ENCODE results near the gene CCM2L. TPM values are rescaled to one million over a fixed set of nuclear protein-coding genes. Genes with fewer than 3 reads are reported as not detected.

Gene CCM2L
- total and polyA plus RNA-seq, 2 experiments from 2014 or later = 4.9 to 13.3 TPM

- ATAC-seq (no peak), DNase-seq (ENCODE audit: low spot score) (no peak)
- Mint-ChIP-seq H3K9me3 (peaks cover 22% of the 10 kb centered on the region), H3K27me3 (ENCODE audit: insufficient read depth, low read depth, poor library complexity) (peaks cover 38% of the 10 kb centered on the region), H3K4me3 (no peak overlapping the region), H3K27ac (no peak overlapping the region), H3K36me3 (ENCODE audit: low read depth) (peaks cover 5% of the 10 kb centered on the region; the same call in 1 of the 3 replicates), H3K4me1 (peaks cover 5% of the 10 kb centered on the region; the same call in 2 of the 3 replicates)
- H4K20me1 ChIP-seq (replicated peaks; ENCODE audit: insufficient read depth) = no peaks in the 10 kb centered on the region; the same call in 1 of the 2 replicates
- H3K4me2 ChIP-seq = no peak overlapping the region
- H3K36me3 ChIP-seq (ENCODE audit: insufficient read depth) = no peaks in the 10 kb centered on the region
- H3K4me1 ChIP-seq (ENCODE audit: insufficient read depth) = peaks cover 7% of the 10 kb centered on the region; the same call in 1 of the 2 replicates
- no peaks in the 10 kb centered on the region for H3K9me2 ChIP-seq (ENCODE audit: insufficient read depth)
- no peak overlapping the region for H3K27ac ChIP-seq (ENCODE audit: low read depth)
- peaks cover 34% of the 10 kb centered on the region for H3K27me3 ChIP-seq (ENCODE audit: insufficient read depth)
- no peak overlapping the region for H2AFZ ChIP-seq
- no peaks in the 10 kb centered on the region for H3K79me2 ChIP-seq (replicated peaks; ENCODE audit: insufficient read depth)
- 0 out of 2 replicates have a peak, but pooled peaks cover 12% of the 10 kb centered on the region for H3F3A ChIP-seq (replicated peaks; ENCODE audit: low read depth)
- no peak for TF ChIP-seq ZNF114 (CRISPR knock-in tag; IDR thresholded peaks at IDR 0.05)
- no peak for TF ChIP-seq CREB1 (CRISPR knock-in tag; IDR thresholded peaks at IDR 0.05; ENCODE audit: low read depth)
- TF ChIP-seq POLR2AphosphoS5 (IDR thresholded peaks at IDR 0.05; ENCODE audit: low read depth) = no peak
- TF ChIP-seq STAT1 (IDR thresholded peaks at IDR 0.05; ENCODE audit: unreplicated experiment) = no peak
- TF ChIP-seq ETS1 (IDR thresholded peaks at IDR 0.05) = no peak
- no peak for TF ChIP-seq CTCF (conservative IDR thresholded peaks at IDR 0.05; ENCODE audit: low read depth in 2 of 2)
- no peak for TF ChIP-seq ZNF331 (CRISPR knock-in tag; IDR thresholded peaks at IDR 0.05; ENCODE audit: low read depth)
- TF ChIP-seq ZNF462 (CRISPR knock-in tag; IDR thresholded peaks at IDR 0.05) = no peak
- no peak for TF ChIP-seq EZH2 (IDR thresholded peaks at IDR 0.05; ENCODE audit: low read depth, unreplicated experiment)
- TF ChIP-seq REST (IDR thresholded peaks at IDR 0.05; ENCODE audit: unreplicated experiment) = no peak
- no peak for TF ChIP-seq NANOG (IDR thresholded peaks at IDR 0.05; ENCODE audit: borderline replicate concordance)
- no peak for TF ChIP-seq JUNB (IDR thresholded peaks at IDR 0.05; ENCODE audit: unreplicated experiment)
- no peak overlapping the region for H3K4me3 ChIP-seq
Observed at GRCh38 chr20:31996996-31997395, 13.2 kb upstream of the CCM2L start.
